ENCODE data around the gene RTN4R. TPM values are rescaled to one million over a fixed set of nuclear protein-coding genes. Genes with fewer than 3 reads are reported as not detected.

The RTN4R gene
- total RNA-seq, 1 experiment from 2014 or later = 16.3 TPM

DNA sequence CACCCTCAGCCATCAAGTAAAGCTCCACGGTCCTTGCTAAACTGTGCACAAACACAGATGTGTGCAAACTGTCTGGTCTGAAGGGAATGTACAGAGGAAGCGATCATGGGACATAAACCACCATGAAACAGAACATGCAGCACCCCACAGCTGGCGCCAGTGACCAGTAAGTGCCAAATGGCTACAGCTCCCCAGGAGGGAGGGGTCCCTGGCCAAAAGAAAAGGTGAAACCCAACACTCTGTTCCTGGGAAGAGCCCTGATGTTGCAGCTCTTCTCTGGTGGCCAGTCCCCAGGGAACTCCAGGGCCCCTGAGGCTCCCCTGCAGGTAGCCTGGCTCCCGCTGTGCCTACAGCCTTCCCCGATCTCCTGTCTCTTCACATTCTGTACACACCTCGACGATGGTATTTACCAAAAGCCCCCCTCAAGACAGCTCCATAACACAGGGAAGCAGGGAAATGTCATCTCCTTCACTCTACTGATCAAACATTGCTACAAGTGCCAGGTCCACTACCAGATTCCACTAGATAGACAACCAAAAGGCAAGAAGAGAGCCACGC lies 48.8 kb upstream of the RTN4R start:
- POLR2A ChIA-PET = no interaction called here
- no peak for DNase-seq (ENCODE audit: low read depth, low spot score)
- Histone ChIP-seq H3K4me3 (ENCODE audit: low read depth in 2 of 2, low read length in 2 of 2) (no peak overlapping the region), H3K9me3 (ENCODE audit: control insufficient read depth, insufficient read depth, low read depth, low read length) (no peaks in the 10 kb centered on the region), H3K36me3 (ENCODE audit: control insufficient read depth, insufficient read depth, low read length) (no peaks in the 10 kb centered on the region), H3K27ac (ENCODE audit: low read length) (no peak overlapping the region), H3K4me1 (ENCODE audit: control insufficient read depth, insufficient read depth, low read length) (peaks cover 6% of the 10 kb centered on the region), H3K27me3 (ENCODE audit: control insufficient read depth, insufficient read depth, low read length) (no peaks in the 10 kb centered on the region)
- intact Hi-C loops (cut with micrococcal nuclease; ENCODE audit: unreplicated experiment) (no loop called here), in situ Hi-C loops (cut with HindIII; ENCODE audit: low pct_unique_long_range_greater_than_20kb, low sequenced_read_pairs) (no loop called here)
- BruUV-seq (replicated peaks) = no TSS peak
- CTCF ChIA-PET = no interaction called here
- TF ChIP-seq SIN3A (IDR thresholded peaks at IDR 0.05; ENCODE audit: borderline replicate concordance, insufficient read depth, low read depth, low read length) (no peak), REST (IDR thresholded peaks at IDR 0.05; ENCODE audit: insufficient read depth in 1 of 2, low read depth in 2 of 2, low read length in 1 of 2) (no peak), POLR2AphosphoS5 (IDR thresholded peaks at IDR 0.05; ENCODE audit: low read depth, low read length) (no peak)
- TF ChIP-seq, protein P1, sequence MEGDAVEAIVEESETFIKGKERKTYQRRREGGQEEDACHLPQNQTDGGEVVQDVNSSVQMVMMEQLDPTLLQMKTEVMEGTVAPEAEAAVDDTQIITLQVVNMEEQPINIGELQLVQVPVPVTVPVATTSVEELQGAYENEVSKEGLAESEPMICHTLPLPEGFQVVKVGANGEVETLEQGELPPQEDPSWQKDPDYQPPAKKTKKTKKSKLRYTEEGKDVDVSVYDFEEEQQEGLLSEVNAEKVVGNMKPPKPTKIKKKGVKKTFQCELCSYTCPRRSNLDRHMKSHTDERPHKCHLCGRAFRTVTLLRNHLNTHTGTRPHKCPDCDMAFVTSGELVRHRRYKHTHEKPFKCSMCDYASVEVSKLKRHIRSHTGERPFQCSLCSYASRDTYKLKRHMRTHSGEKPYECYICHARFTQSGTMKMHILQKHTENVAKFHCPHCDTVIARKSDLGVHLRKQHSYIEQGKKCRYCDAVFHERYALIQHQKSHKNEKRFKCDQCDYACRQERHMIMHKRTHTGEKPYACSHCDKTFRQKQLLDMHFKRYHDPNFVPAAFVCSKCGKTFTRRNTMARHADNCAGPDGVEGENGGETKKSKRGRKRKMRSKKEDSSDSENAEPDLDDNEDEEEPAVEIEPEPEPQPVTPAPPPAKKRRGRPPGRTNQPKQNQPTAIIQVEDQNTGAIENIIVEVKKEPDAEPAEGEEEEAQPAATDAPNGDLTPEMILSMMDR (IDR thresholded peaks at IDR 0.05) = no peak
- ATAC-seq = no peak

DNA sequence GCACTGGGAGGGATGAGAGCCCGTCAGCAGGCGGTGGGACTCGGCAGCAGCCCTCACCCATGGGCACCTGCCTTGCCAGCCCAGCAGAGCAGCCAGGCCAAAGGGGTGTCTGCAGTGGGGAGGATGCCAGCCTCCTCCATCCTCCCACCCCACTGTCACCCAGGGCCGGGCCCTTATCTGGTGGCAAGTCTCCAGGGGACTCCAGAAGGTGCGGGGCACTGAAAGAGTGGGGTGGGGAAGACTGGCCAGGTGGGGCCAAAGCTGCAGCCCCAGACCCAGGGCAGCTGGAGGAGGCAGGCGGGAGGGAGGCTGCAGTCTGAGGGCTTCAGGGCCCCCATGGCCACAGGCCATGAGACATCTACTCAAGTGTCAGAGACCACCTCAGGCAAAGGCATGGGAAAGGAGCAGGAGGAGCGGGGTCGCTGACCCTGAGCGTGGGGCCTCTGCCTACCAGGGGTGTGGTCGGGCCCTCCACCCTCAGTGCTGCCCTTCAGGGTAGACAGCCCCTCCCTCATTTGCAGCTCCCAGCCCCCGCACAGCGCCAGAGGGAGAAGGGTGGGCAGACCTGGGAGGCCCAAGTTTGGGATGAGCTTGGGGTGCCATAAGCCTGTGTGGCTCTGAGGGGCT lies 48.2 kb upstream of the RTN4R start:
- ChIA-PET POLR2A (no interaction called here), CTCF (no interaction called here)
- Histone ChIP-seq H3K4me1 (ENCODE audit: control insufficient read depth, insufficient read depth, low read length) (peaks cover 6% of the 10 kb centered on the region), H3K27ac (ENCODE audit: low read length) (no peak overlapping the region), H3K36me3 (ENCODE audit: control insufficient read depth, insufficient read depth, low read length) (no peaks in the 10 kb centered on the region), H3K4me3 (ENCODE audit: low read depth in 2 of 2, low read length in 2 of 2) (no peak overlapping the region), H3K9me3 (ENCODE audit: control insufficient read depth, insufficient read depth, low read depth, low read length) (no peaks in the 10 kb centered on the region), H3K27me3 (ENCODE audit: control insufficient read depth, insufficient read depth, low read length) (no peaks in the 10 kb centered on the region)
- intact Hi-C loops (cut with micrococcal nuclease; ENCODE audit: unreplicated experiment) (no loop called here), in situ Hi-C loops (cut with HindIII; ENCODE audit: low pct_unique_long_range_greater_than_20kb, low sequenced_read_pairs) (no loop called here)
- ATAC-seq (no peak), DNase-seq (ENCODE audit: low read depth, low spot score) (no peak)
- no TSS peak for BruUV-seq (replicated peaks)
- TF ChIP-seq TCF7L2 (IDR thresholded peaks at IDR 0.05; ENCODE audit: low read depth, low read length) = no peak
- TF ChIP-seq POLR2AphosphoS5 (IDR thresholded peaks at IDR 0.05; ENCODE audit: low read depth, low read length) = no peak
- no peak for TF ChIP-seq REST (IDR thresholded peaks at IDR 0.05; ENCODE audit: insufficient read depth in 1 of 2, low read depth in 2 of 2, low read length in 1 of 2)
- TF ChIP-seq, protein P1 (IDR thresholded peaks at IDR 0.05) = no peak
- no peak for TF ChIP-seq SIN3A (IDR thresholded peaks at IDR 0.05; ENCODE audit: borderline replicate concordance, insufficient read depth, low read depth, low read length)

Data from Panc1 (cell line).